Chondrocyte (in vitro differentiated cells): ENCODE data around the gene PLA2G4B. TPM values are rescaled to one million over a fixed set of nuclear protein-coding genes. Genes with fewer than 3 reads are reported as not detected.

Source experiments
- DNase-seq: peaks from one replicate; pipeline ENCODE4 v3.0.0; 2021; ENCODE audit warnings: mixed read lengths, low spot score
- H3K27ac Mint-ChIP-seq: one replicate; pipeline ENCODE4 v1.8.0; 2021; ENCODE audit warnings: mild to moderate bottlenecking, moderate library complexity, mixed read lengths; ENCODE audit not compliant: unreplicated experiment
- H3K27me3 Mint-ChIP-seq: 2 replicates; pipeline ENCODE4 v1.8.0; 2021; ENCODE audit warnings: low read depth, mixed read lengths
- H3K36me3 Mint-ChIP-seq: 2 replicates; pipeline ENCODE4 v1.8.0; 2021; ENCODE audit warnings: low read depth, mixed read lengths
- H3K4me1 Mint-ChIP-seq: 2 replicates; pipeline ENCODE4 v1.8.0; 2021; ENCODE audit warnings: low read depth, mild to moderate bottlenecking, mixed read lengths
- H3K4me3 Mint-ChIP-seq: one replicate; pipeline ENCODE4 v1.8.0; 2021; ENCODE audit warnings: mild to moderate bottlenecking, moderate library complexity, mixed read lengths; ENCODE audit not compliant: unreplicated experiment
- H3K9me3 Mint-ChIP-seq: 2 replicates; pipeline ENCODE4 v1.8.0; 2021; ENCODE audit warnings: low read depth, mixed read lengths
- CTCF ChIP-seq: fragments of 200-600 bp; sonication (generic); IDR thresholded peaks from 2 replicates; pipeline ENCODE4 v1.5.0; 2021; ENCODE audit warnings: antibody characterized with exemption, mild to moderate bottlenecking, moderate library complexity
- total RNA-seq: library from RNA; stranded (reverse); gene quantifications from 3 replicates; pipeline ENCODE4 v1.2.1, GENCODE V29; 2021

PLA2G4B gene
- total RNA-seq, 1 donor from 2014 or later: 3.4 TPM

- no peak for TF ChIP-seq CTCF
- no peak overlapping the region for H3K27ac Mint-ChIP-seq
- H3K36me3 Mint-ChIP-seq: peaks cover 14% of the 10 kb centered on the region
- H3K27me3 Mint-ChIP-seq: no peaks in the 10 kb centered on the region
- H3K4me1 Mint-ChIP-seq: peaks cover 39% of the 10 kb centered on the region
- DNase-seq: no peak
- H3K4me3 Mint-ChIP-seq: no peak overlapping the region
- no peaks in the 10 kb centered on the region for H3K9me3 Mint-ChIP-seq
Observed at GRCh38 chr15:41798607-41799487, 39.8 kb upstream of the PLA2G4B start.

GRCh38 chr15:41799488-41799805 is 39.2 kb upstream of the PLA2G4B start:
- Mint-ChIP-seq H3K9me3 (no peaks in the 10 kb centered on the region), H3K27ac (no peak overlapping the region), H3K36me3 (peaks cover 14% of the 10 kb centered on the region), H3K27me3 (no peaks in the 10 kb centered on the region), H3K4me1 (peaks cover 38% of the 10 kb centered on the region), H3K4me3 (no peak overlapping the region)
- no peak for DNase-seq
- TF ChIP-seq CTCF: no peak

- Mint-ChIP-seq H3K27ac (no peak overlapping the region), H3K27me3 (no peaks in the 10 kb centered on the region), H3K4me1 (peaks cover 39% of the 10 kb centered on the region), H3K9me3 (no peaks in the 10 kb centered on the region), H3K4me3 (no peak overlapping the region), H3K36me3 (peaks cover 15% of the 10 kb centered on the region)
- TF ChIP-seq CTCF: no peak
- DNase-seq: no peak
Observed at GRCh38 chr15:41801185-41801584, 37.5 kb upstream of the PLA2G4B start.

- H3K36me3 Mint-ChIP-seq: peaks cover 15% of the 10 kb centered on the region
- H3K4me3 Mint-ChIP-seq: no peak overlapping the region
- no peak for DNase-seq
- no peak for TF ChIP-seq CTCF
- peaks cover 32% of the 10 kb centered on the region for H3K4me1 Mint-ChIP-seq
- H3K27me3 Mint-ChIP-seq: no peaks in the 10 kb centered on the region
- no peaks in the 10 kb centered on the region for H3K9me3 Mint-ChIP-seq
- H3K27ac Mint-ChIP-seq: no peak overlapping the region
Observed at GRCh38 chr15:41801850-41802455, 36.7 kb upstream of the PLA2G4B start.

- Mint-ChIP-seq H3K9me3 (no peaks in the 10 kb centered on the region), H3K27me3 (no peaks in the 10 kb centered on the region), H3K27ac (peak overlapping the region; percentile 52), H3K4me3 (no peak overlapping the region), H3K4me1 (peaks cover 15% of the 10 kb centered on the region), H3K36me3 (peaks cover 15% of the 10 kb centered on the region)
- TF ChIP-seq CTCF: no peak
- DNase-seq: no peak
Observed at GRCh38 chr15:41804361-41804760, 34.3 kb upstream of the PLA2G4B start.
